WI38 (cell line): ENCODE results near the gene ABI3.

Source experiments
- H3K4me3 ChIP-seq: 2 replicates; pipeline ENCODE4 v1.5.1; 2011; ENCODE audit warnings: low read depth, mild to moderate bottlenecking, control low read depth, low read length
- CTCF ChIP-seq: IDR thresholded peaks from 2 replicates; pipeline ENCODE4 v1.5.1; 2012; ENCODE audit warnings: low read depth, mild to moderate bottlenecking, control low read depth, low read length

The ABI3 gene

GRCh38 chr17:49191917-49192741 is 18.4 kb upstream of the ABI3 start:
- TF ChIP-seq CTCF, result no peak
- H3K4me3 ChIP-seq, result peak overlapping the region; percentile 68

- no peak for TF ChIP-seq CTCF
- H3K4me3 ChIP-seq, result peak overlapping the region; percentile 68
Measured at GRCh38 chr17:49193513-49194296, 16.8 kb upstream of the ABI3 start.

GRCh38 chr17:49194297-49194607 is 16.3 kb upstream of the ABI3 start:
- TF ChIP-seq CTCF, result no peak
- H3K4me3 ChIP-seq, result no peak overlapping the region

GRCh38 chr17:49195751-49196150 is 14.8 kb upstream of the ABI3 start:
- H3K4me3 ChIP-seq, result no peak overlapping the region
- TF ChIP-seq CTCF, result no peak

GRCh38 chr17:49196520-49196919 is 14.0 kb upstream of the ABI3 start:
- no peak overlapping the region for H3K4me3 ChIP-seq
- TF ChIP-seq CTCF, result no peak

- no peak for TF ChIP-seq CTCF
- no peak overlapping the region for H3K4me3 ChIP-seq
Measured at GRCh38 chr17:49197346-49197998, 13.0 kb upstream of the ABI3 start.

- H3K4me3 ChIP-seq, result no peak overlapping the region
- no peak for TF ChIP-seq CTCF
Measured at GRCh38 chr17:49198211-49198610, 12.3 kb upstream of the ABI3 start.
